ENCODE data around the gene ERCC6.

DNA sequence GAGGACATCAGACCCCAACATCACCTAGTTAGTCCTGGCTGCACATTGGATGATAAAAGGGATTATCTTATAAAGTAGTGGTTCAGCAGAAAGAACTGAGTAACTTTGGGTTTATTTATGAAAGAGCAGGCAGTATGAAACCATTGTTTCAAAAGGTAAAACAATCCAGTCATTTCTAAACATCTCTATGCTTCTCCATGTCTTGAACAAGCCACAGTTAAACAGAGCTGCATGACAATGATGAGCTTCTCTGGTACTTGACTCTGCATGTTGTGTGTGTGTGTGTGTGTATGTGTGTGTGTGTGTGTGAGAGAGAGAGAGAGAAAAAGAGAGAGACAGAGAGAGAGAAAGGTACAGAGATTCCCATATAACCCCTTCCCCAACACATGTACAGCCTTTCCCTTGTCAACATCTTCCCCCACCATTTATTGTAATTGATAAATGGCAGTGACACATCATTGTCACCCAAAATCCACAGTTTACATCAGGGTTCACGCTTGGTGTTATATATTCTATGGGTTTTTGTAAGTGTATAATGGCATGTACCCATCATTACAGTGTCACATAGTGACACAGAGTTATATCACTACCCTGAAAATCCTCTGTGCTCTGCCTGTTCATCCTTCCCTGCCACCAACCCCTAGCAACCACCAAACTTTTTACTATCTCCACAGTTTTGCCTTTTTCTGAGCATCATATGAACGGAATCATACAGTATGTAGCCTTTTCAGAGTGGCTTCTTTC is 38.4 kb upstream of the ERCC6 start:
- TF ChIP-seq CEBPB (IDR thresholded peaks at IDR 0.05) (no peak), EP300 (IDR thresholded peaks at IDR 0.05; ENCODE audit: borderline replicate concordance) (no peak), NFIC (IDR thresholded peaks at IDR 0.05) (no peak), TEAD4 (IDR thresholded peaks at IDR 0.05) (no peak), YY1 (IDR thresholded peaks at IDR 0.05; ENCODE audit: low read depth) (no peak), RAD21 (IDR thresholded peaks at IDR 0.05; ENCODE audit: low read depth) (no peak), TCF12 (IDR thresholded peaks at IDR 0.05; ENCODE audit: low read depth) (no peak), TAF1 (IDR thresholded peaks at IDR 0.05; ENCODE audit: low read depth) (no peak), CREB1 (IDR thresholded peaks at IDR 0.05; ENCODE audit: low read depth) (no peak), EGR1 (IDR thresholded peaks at IDR 0.05) (no peak), FOXM1 (IDR thresholded peaks at IDR 0.05; ENCODE audit: borderline replicate concordance, low read depth) (no peak)
- TF ChIP-seq, protein P1, sequence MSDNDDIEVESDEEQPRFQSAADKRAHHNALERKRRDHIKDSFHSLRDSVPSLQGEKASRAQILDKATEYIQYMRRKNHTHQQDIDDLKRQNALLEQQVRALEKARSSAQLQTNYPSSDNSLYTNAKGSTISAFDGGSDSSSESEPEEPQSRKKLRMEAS (IDR thresholded peaks at IDR 0.05): no peak
- TF ChIP-seq, protein P2, sequence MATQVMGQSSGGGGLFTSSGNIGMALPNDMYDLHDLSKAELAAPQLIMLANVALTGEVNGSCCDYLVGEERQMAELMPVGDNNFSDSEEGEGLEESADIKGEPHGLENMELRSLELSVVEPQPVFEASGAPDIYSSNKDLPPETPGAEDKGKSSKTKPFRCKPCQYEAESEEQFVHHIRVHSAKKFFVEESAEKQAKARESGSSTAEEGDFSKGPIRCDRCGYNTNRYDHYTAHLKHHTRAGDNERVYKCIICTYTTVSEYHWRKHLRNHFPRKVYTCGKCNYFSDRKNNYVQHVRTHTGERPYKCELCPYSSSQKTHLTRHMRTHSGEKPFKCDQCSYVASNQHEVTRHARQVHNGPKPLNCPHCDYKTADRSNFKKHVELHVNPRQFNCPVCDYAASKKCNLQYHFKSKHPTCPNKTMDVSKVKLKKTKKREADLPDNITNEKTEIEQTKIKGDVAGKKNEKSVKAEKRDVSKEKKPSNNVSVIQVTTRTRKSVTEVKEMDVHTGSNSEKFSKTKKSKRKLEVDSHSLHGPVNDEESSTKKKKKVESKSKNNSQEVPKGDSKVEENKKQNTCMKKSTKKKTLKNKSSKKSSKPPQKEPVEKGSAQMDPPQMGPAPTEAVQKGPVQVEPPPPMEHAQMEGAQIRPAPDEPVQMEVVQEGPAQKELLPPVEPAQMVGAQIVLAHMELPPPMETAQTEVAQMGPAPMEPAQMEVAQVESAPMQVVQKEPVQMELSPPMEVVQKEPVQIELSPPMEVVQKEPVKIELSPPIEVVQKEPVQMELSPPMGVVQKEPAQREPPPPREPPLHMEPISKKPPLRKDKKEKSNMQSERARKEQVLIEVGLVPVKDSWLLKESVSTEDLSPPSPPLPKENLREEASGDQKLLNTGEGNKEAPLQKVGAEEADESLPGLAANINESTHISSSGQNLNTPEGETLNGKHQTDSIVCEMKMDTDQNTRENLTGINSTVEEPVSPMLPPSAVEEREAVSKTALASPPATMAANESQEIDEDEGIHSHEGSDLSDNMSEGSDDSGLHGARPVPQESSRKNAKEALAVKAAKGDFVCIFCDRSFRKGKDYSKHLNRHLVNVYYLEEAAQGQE (IDR thresholded peaks at IDR 0.05; ENCODE audit: low read depth): no peak

All from Ishikawa (cell line).